AG04449 (cell line): Measurements from ENCODE around the gene CD79A.

Source experiments
- CTCF ChIA-PET: fragments of 350-600 bp; formaldehyde crosslinking; extraction: SDS; loops from one replicate; lab custom pipeline; 2021; ENCODE audit warnings: antibody characterized with exemption; lab: Yijun Ruan, JAX
- POLR2A ChIA-PET: fragments of 400-600, 350-600 bp; formaldehyde crosslinking; extraction: SDS; loops from one replicate; lab custom pipeline; 2020; ENCODE audit warnings: antibody characterized with exemption, inconsistent platforms; lab: Yijun Ruan, JAX
- DNase-seq: peaks from one replicate; pipeline ENCODE4 v3.0.0-alpha.2; 2010; ENCODE audit warnings: low read depth, low spot score
- H3K4me3 ChIP-seq: 2 replicates; pipeline ENCODE4 v1.5.1; 2011; ENCODE audit warnings: low read depth, mild to moderate bottlenecking, control low read depth, low read length
- TF ChIP-seq, protein P1 (sequence below): IDR thresholded peaks from one replicate; pipeline ENCODE4 v1.5.1; 2011; ENCODE audit warnings: mild to moderate bottlenecking, moderate library complexity, low read length, control low read depth, inconsistent platforms; ENCODE audit not compliant: insufficient read depth; ENCODE audit errors: missing control alignments

The CD79A gene

DNA sequence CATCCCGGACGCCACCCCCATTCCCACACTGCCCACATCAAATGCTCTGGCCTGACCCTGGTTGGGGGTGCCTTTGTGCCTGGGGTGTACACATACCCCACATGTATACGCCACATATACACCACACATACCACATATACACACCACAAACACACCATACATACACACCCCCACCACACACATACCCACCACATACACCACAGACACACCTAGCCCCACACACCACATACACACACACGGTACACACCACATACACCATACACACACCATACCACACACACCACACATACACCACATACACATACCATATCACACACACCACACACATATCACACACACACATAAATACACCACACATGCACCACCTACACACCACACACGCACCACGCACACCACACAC lies 41.0 kb downstream of the CD79A start:
- TF ChIP-seq, protein P1, sequence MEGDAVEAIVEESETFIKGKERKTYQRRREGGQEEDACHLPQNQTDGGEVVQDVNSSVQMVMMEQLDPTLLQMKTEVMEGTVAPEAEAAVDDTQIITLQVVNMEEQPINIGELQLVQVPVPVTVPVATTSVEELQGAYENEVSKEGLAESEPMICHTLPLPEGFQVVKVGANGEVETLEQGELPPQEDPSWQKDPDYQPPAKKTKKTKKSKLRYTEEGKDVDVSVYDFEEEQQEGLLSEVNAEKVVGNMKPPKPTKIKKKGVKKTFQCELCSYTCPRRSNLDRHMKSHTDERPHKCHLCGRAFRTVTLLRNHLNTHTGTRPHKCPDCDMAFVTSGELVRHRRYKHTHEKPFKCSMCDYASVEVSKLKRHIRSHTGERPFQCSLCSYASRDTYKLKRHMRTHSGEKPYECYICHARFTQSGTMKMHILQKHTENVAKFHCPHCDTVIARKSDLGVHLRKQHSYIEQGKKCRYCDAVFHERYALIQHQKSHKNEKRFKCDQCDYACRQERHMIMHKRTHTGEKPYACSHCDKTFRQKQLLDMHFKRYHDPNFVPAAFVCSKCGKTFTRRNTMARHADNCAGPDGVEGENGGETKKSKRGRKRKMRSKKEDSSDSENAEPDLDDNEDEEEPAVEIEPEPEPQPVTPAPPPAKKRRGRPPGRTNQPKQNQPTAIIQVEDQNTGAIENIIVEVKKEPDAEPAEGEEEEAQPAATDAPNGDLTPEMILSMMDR, result no peak

DNA sequence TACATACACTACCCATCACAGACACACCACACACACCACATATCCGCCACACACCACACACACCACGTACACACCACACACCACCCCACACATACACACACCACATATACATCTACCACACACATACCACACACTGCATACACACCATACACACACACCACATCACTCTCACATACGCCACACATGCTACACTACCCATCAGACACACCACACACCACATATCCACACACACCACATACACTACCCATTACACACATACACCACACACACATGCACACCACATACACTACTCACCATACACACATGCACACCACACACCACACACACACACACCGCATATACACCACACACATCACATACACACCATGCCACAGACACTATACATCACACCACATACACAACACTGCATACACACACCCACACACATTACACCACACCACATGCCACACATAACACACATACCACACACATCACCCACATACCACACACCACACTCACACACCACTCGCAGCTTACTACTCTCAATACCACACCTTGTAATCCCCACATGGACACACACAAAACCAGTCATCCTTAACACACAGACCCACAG lies 41.7 kb downstream of the CD79A start:
- no peak overlapping the region for H3K4me3 ChIP-seq
- POLR2A ChIA-PET, result no interaction called here
- TF ChIP-seq, protein P1, result no peak
- DNase-seq, result no peak
- CTCF ChIA-PET, result interaction anchor here (1.2 to 1.5 kb wide), 2 partner anchors 16 to 18 kb away, joined by 4 to 5 read pairs; no protein-coding TSS in a partner anchor

More for the DNA sequence above, 41.0 kb downstream of the CD79A start:
- ChIA-PET POLR2A (no interaction called here), CTCF (no interaction called here)
- H3K4me3 ChIP-seq, result no peak overlapping the region
- no peak for DNase-seq

GRCh38 chr19:41919948-41920712 lies 43.1 kb downstream of the CD79A start:
- H3K4me3 ChIP-seq, result no peak overlapping the region
- ChIA-PET CTCF (interaction anchor here (1.2 to 1.5 kb wide), 2 partner anchors 15 to 17 kb away, joined by 4 to 5 read pairs; no protein-coding TSS in a partner anchor), POLR2A (no interaction called here)
- no peak for DNase-seq
- TF ChIP-seq, protein P1, result no peak

- ChIA-PET POLR2A (no interaction called here), CTCF (interaction anchor here (1.2 kb wide), 1 partner anchor 13 kb away, joined by 5 read pairs; no protein-coding TSS in a partner anchor)
- DNase-seq, result no peak
- TF ChIP-seq, protein P1, result no peak
- H3K4me3 ChIP-seq, result no peak overlapping the region
Observed at GRCh38 chr19:41920882-41921576, 44.0 kb downstream of the CD79A start.

GRCh38 chr19:41921577-41922576 lies 44.8 kb downstream of the CD79A start:
- TF ChIP-seq, protein P1, result no peak
- POLR2A ChIA-PET, result no interaction called here
- no peak overlapping the region for H3K4me3 ChIP-seq
- no peak for DNase-seq
- CTCF ChIA-PET, result interaction anchor here (1.2 kb wide), 1 partner anchor 12 kb away, joined by 5 read pairs; no protein-coding TSS in a partner anchor
